ENCODE measurements around the gene VSNL1. TPM values are rescaled to one million over a fixed set of nuclear protein-coding genes. Genes with fewer than 3 reads are reported as not detected.

The VSNL1 gene
- total RNA-seq, 2 donors from 2014 or later, result not detected

GRCh38 chr2:17547237-17547636 is 6.7 kb downstream of the VSNL1 start:
- no peaks in the 10 kb centered on the region for H3K27me3 ChIP-seq (replicated peaks; ENCODE audit: insufficient read depth)
- H3K4me3 ChIP-seq, result no peak overlapping the region
- no peak for TF ChIP-seq CTCF (IDR thresholded peaks at IDR 0.05)
- no peaks in the 10 kb centered on the region for H3K4me1 ChIP-seq (ENCODE audit: control insufficient read depth in 1 of 2, low read depth in 2 of 2)
- no peak for ATAC-seq (ENCODE audit: insufficient number of reproducible peaks, low FRiP score, low read depth)
- no peaks in the 10 kb centered on the region for H3K9me3 ChIP-seq
- DNase-seq (ENCODE audit: low spot score), result no peak
- H3K27ac ChIP-seq, result no peak overlapping the region
- no peaks in the 10 kb centered on the region for H3K36me3 ChIP-seq

GRCh38 chr2:17547737-17548136 is 7.2 kb downstream of the VSNL1 start:
- no peaks in the 10 kb centered on the region for H3K9me3 ChIP-seq
- no peaks in the 10 kb centered on the region for H3K36me3 ChIP-seq
- H3K4me3 ChIP-seq, result no peak overlapping the region
- no peak overlapping the region for H3K27ac ChIP-seq
- ATAC-seq (ENCODE audit: insufficient number of reproducible peaks, low FRiP score, low read depth), result no peak
- no peaks in the 10 kb centered on the region for H3K4me1 ChIP-seq (ENCODE audit: control insufficient read depth in 1 of 2, low read depth in 2 of 2)
- no peak for DNase-seq (ENCODE audit: low spot score)
- no peak for TF ChIP-seq CTCF (IDR thresholded peaks at IDR 0.05)
- no peaks in the 10 kb centered on the region for H3K27me3 ChIP-seq (replicated peaks; ENCODE audit: insufficient read depth)

- H3K27me3 ChIP-seq (replicated peaks; ENCODE audit: insufficient read depth), result no peaks in the 10 kb centered on the region
- H3K9me3 ChIP-seq, result no peaks in the 10 kb centered on the region
- no peak for DNase-seq (ENCODE audit: low spot score)
- no peak overlapping the region for H3K4me3 ChIP-seq
- no peaks in the 10 kb centered on the region for H3K4me1 ChIP-seq (ENCODE audit: control insufficient read depth in 1 of 2, low read depth in 2 of 2)
- no peak for ATAC-seq (ENCODE audit: insufficient number of reproducible peaks, low FRiP score, low read depth)
- H3K27ac ChIP-seq, result no peak overlapping the region
- TF ChIP-seq CTCF (IDR thresholded peaks at IDR 0.05), result no peak
- no peaks in the 10 kb centered on the region for H3K36me3 ChIP-seq
These were observed 10.4 kb downstream of the VSNL1 start for GRCh38 chr2:17550907-17551306.

- DNase-seq (ENCODE audit: low spot score) (no peak), ATAC-seq (ENCODE audit: insufficient number of reproducible peaks, low FRiP score, low read depth) (no peak)
- Histone ChIP-seq H3K4me1 (ENCODE audit: control insufficient read depth in 1 of 2, low read depth in 2 of 2) (no peaks in the 10 kb centered on the region), H3K27ac (no peak overlapping the region), H3K27me3 (replicated peaks; ENCODE audit: insufficient read depth) (no peaks in the 10 kb centered on the region), H3K36me3 (no peaks in the 10 kb centered on the region), H3K4me3 (no peak overlapping the region), H3K9me3 (no peaks in the 10 kb centered on the region)
- no peak for TF ChIP-seq CTCF (IDR thresholded peaks at IDR 0.05)
These were observed 14.7 kb downstream of the VSNL1 start for GRCh38 chr2:17555150-17555549.

- Histone ChIP-seq H3K4me1 (ENCODE audit: control insufficient read depth in 1 of 2, low read depth in 2 of 2) (no peaks in the 10 kb centered on the region), H3K4me3 (no peak overlapping the region), H3K27me3 (replicated peaks; ENCODE audit: insufficient read depth) (no peaks in the 10 kb centered on the region), H3K36me3 (no peaks in the 10 kb centered on the region), H3K9me3 (no peaks in the 10 kb centered on the region), H3K27ac (no peak overlapping the region)
- ATAC-seq (ENCODE audit: insufficient number of reproducible peaks, low FRiP score, low read depth) (no peak), DNase-seq (ENCODE audit: low spot score) (no peak)
- no peak for TF ChIP-seq CTCF (IDR thresholded peaks at IDR 0.05)
These were observed 17.1 kb downstream of the VSNL1 start for GRCh38 chr2:17557596-17557995.

All from thoracic aorta (tissue), 2 donors.